ENCODE measurements around the gene CCDC57.

DNA sequence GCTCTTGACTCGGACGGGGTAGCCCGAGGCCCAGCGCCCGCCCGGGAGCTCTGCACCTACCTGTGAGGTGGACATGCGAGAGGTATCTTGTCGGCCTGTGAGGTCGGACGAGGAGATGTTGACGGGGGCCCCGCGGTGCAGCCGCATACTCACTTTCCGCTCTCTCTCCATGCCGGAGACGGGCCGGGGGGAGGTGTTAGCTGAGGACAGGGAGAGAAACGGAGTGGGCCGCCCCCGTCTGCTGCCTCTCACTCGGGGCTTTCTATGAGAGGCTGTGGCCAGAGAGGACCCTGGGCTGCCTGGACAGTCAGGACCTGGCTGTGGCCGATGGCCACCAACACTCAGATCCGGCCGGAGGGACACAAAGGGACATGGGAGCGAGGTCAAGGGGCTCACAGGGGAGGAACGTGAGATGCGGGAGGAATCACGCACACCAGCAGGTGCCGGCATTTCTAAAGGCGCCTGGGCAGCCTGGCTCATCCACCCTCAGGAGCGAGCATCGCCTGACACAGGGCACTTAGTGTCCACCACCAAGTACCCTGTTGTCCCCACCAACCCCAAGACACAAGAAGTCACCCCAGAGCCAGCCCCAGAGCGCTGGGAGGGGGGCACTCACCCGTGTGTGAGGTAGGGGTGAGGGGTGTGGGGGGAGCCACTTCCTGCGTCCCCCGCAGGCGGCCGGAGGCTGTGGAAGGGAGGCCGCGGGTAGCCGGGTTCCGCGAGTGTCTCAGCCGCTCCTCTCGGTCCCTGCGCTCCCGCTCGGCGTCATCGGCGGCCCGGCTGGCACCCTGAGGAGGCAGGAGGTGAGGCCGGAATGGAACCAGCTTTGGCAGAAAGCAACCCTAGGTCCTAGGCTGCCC is 36.4 kb upstream of the CCDC57 start:
- TF ChIP-seq, protein P1, sequence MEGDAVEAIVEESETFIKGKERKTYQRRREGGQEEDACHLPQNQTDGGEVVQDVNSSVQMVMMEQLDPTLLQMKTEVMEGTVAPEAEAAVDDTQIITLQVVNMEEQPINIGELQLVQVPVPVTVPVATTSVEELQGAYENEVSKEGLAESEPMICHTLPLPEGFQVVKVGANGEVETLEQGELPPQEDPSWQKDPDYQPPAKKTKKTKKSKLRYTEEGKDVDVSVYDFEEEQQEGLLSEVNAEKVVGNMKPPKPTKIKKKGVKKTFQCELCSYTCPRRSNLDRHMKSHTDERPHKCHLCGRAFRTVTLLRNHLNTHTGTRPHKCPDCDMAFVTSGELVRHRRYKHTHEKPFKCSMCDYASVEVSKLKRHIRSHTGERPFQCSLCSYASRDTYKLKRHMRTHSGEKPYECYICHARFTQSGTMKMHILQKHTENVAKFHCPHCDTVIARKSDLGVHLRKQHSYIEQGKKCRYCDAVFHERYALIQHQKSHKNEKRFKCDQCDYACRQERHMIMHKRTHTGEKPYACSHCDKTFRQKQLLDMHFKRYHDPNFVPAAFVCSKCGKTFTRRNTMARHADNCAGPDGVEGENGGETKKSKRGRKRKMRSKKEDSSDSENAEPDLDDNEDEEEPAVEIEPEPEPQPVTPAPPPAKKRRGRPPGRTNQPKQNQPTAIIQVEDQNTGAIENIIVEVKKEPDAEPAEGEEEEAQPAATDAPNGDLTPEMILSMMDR (conservative IDR thresholded peaks at IDR 0.05), result no peak
- TF ChIP-seq EZH2 (IDR thresholded peaks at IDR 0.05; ENCODE audit: low read depth), result no peak

Data from PC-9 (cell line).